ENCODE data around the gene HSP90B1. TPM values are rescaled to one million over a fixed set of nuclear protein-coding genes. Genes with fewer than 3 reads are reported as not detected.

HSP90B1 gene
- total and polyA plus RNA-seq, 8 donors: 72.6 to 515 (median 308) TPM

DNA sequence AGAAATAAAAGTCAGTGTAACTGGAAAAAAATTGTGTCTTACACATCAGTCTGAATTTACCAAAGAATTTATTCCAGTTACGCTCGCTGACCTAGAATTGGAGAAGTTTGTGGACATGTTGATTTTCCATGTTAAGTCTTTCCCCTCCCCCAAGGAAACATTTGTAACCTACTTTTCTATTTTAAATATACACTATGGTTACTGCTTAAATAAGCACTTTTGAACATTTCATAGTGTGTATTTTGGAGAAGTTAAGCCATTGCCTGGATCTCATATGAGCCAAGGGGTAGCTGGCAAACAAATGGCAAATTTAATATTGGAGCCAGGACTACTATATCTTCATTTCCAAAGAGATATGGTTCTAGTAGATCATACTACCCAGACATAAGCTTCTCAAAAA lies 46.3 kb upstream of the HSP90B1 start:
- Histone ChIP-seq H3K27me3 (no peaks in the 10 kb centered on the region), H3K4me3 (no peak overlapping the region), H3K27ac (no peak overlapping the region), H3K9me3 (no peaks in the 10 kb centered on the region), H3K4me1 (peaks cover 0 to 5% (median 0%) of the 10 kb centered on the region in 4 donors), H3K36me3 (no peaks in the 10 kb centered on the region)
- DNase-seq: no peak
- intact Hi-C loops (cut with DNase I; ENCODE audit: low total_unique reads): no loop called here
- WGBS, 5 donors: 82 to 87% (median 84%) methylated on average over 2 of the region's 2 CpGs
- no peak for TF ChIP-seq POLR2A (IDR thresholded peaks at IDR 0.05)
- TF ChIP-seq EP300 (IDR thresholded peaks at IDR 0.05): no peak
- no peak for TF ChIP-seq POLR2AphosphoS5 (IDR thresholded peaks at IDR 0.05)
- TF ChIP-seq CTCF (IDR thresholded peaks at IDR 0.05): no peak

- peaks cover 0 to 5% (median 0%) of the 10 kb centered on the region in 4 donors for H3K4me1 ChIP-seq
- H3K27ac ChIP-seq: no peak overlapping the region
- no peak overlapping the region for H3K4me3 ChIP-seq
- H3K27me3 ChIP-seq: no peaks in the 10 kb centered on the region
- H3K9me3 ChIP-seq: no peaks in the 10 kb centered on the region
- TF ChIP-seq POLR2A (IDR thresholded peaks at IDR 0.05) (no peak), POLR2AphosphoS5 (IDR thresholded peaks at IDR 0.05) (no peak), CTCF (IDR thresholded peaks at IDR 0.05) (no peak), EP300 (IDR thresholded peaks at IDR 0.05) (no peak)
- intact Hi-C loops (cut with DNase I; ENCODE audit: low total_unique reads): no loop called here
- H3K36me3 ChIP-seq: no peaks in the 10 kb centered on the region
- WGBS, 5 donors: 14 to 51% (median 36%) methylated on average over 4 of the region's 4 CpGs
- peak in 1 of 2 donors; percentile 64 for DNase-seq
Observed at GRCh38 chr12:103884316-103884715, 45.9 kb upstream of the HSP90B1 start.

GRCh38 chr12:103886195-103886797 lies 43.9 kb upstream of the HSP90B1 start:
- no peak for DNase-seq
- no peak overlapping the region for H3K4me3 ChIP-seq
- WGBS, 5 donors: 44 to 84% (median 58%) methylated on average over 4 of the region's 4 CpGs

GRCh38 chr12:103887738-103888137 lies 42.5 kb upstream of the HSP90B1 start:
- H3K4me3 ChIP-seq: no peak overlapping the region
- no peak for DNase-seq
- 72 to 83% (median 80%) methylated on average over 1 of the region's 1 CpG for WGBS, 5 donors
- H3K9me3 ChIP-seq: no peaks in the 10 kb centered on the region
- H3K36me3 ChIP-seq: no peaks in the 10 kb centered on the region
- peaks cover 0 to 5% (median 0%) of the 10 kb centered on the region in 4 donors for H3K4me1 ChIP-seq
- no peak overlapping the region for H3K27ac ChIP-seq
- H3K27me3 ChIP-seq: no peaks in the 10 kb centered on the region
- intact Hi-C loops (cut with DNase I; ENCODE audit: low total_unique reads): no loop called here
- no peak for TF ChIP-seq CTCF (IDR thresholded peaks at IDR 0.05)
- TF ChIP-seq POLR2A (IDR thresholded peaks at IDR 0.05): no peak
- no peak for TF ChIP-seq EP300 (IDR thresholded peaks at IDR 0.05)
- TF ChIP-seq POLR2AphosphoS5 (IDR thresholded peaks at IDR 0.05): no peak

More at GRCh38 chr12:103886195-103886797, 43.9 kb upstream of the HSP90B1 start:
- no peaks in the 10 kb centered on the region for H3K9me3 ChIP-seq
- H3K27me3 ChIP-seq: no peaks in the 10 kb centered on the region
- H3K4me1 ChIP-seq: peaks cover 0 to 5% (median 0%) of the 10 kb centered on the region in 4 donors
- no peak for TF ChIP-seq POLR2A (IDR thresholded peaks at IDR 0.05)
- no peak for TF ChIP-seq EP300 (IDR thresholded peaks at IDR 0.05)
- no peak for TF ChIP-seq POLR2AphosphoS5 (IDR thresholded peaks at IDR 0.05)
- no peak for TF ChIP-seq CTCF (IDR thresholded peaks at IDR 0.05)
- no peak overlapping the region for H3K27ac ChIP-seq
- intact Hi-C loops (cut with DNase I; ENCODE audit: low total_unique reads): no loop called here
- no peaks in the 10 kb centered on the region for H3K36me3 ChIP-seq

All from stomach (tissue), 9 donors.